T-helper 22 cell (primary cell): ENCODE measurements around the gene NLE1.
"Not testable (repeated sequence)": the region's sequence is repeated elsewhere in the genome, so short reads cannot be mapped to it uniquely, and the experiment has no call there.

ENCODE experiments used
- DNase-seq: peaks from one replicate; pipeline ENCODE4 v3.0.0-alpha.2; 2020; ENCODE audit warnings: low read depth

Gene NLE1

GRCh38 chr17:35161281-35161761 lies 19.2 kb upstream of the NLE1 start:
- DNase-seq = peak; percentile 23

GRCh38 chr17:35160354-35161201 lies 18.5 kb upstream of the NLE1 start:
- DNase-seq = peak; percentile 20

GRCh38 chr17:35159940-35160339 lies 17.8 kb upstream of the NLE1 start:
- DNase-seq = no peak

GRCh38 chr17:35155246-35155645 lies 13.1 kb upstream of the NLE1 start:
- no peak for DNase-seq

GRCh38 chr17:35154196-35155165 lies 12.4 kb upstream of the NLE1 start:
- no peak for DNase-seq

GRCh38 chr17:35152421-35153140 lies 10.5 kb upstream of the NLE1 start:
- no peak for DNase-seq

GRCh38 chr17:35151080-35151479 lies 9.0 kb upstream of the NLE1 start:
- DNase-seq = not testable (repeated sequence)

GRCh38 chr17:35149941-35150340 lies 7.8 kb upstream of the NLE1 start:
- no peak for DNase-seq

- no peak for DNase-seq
Measured at GRCh38 chr17:35148144-35148543, 6.0 kb upstream of the NLE1 start.

- DNase-seq = no peak
Measured at GRCh38 chr17:35147375-35147905, 5.3 kb upstream of the NLE1 start, which contains the start of gene UNC45B. Gene UNC45B, plus strand, starts transcription at chr17:35147817. Its CDS starts 447 bp downstream, at chr17:35148264.

GRCh38 chr17:35146214-35146833 lies 4.2 kb upstream of the NLE1 start:
- DNase-seq = no peak

GRCh38 chr17:35144840-35145239 lies 2.7 kb upstream of the NLE1 start:
- DNase-seq = no peak

- no peak for DNase-seq
Measured at GRCh38 chr17:35142467-35142796, 329 bp upstream of the NLE1 start.

GRCh38 chr17:35138218-35138617 lies 3.9 kb downstream of the NLE1 start:
- no peak for DNase-seq

- DNase-seq = no peak
Measured at GRCh38 chr17:35135322-35135721, 6.8 kb downstream of the NLE1 start.

- no peak for DNase-seq
Measured at GRCh38 chr17:35132816-35133550, 9.1 kb downstream of the NLE1 start.

GRCh38 chr17:35132099-35132498 lies 10.0 kb downstream of the NLE1 start:
- DNase-seq = no peak

GRCh38 chr17:35130392-35130791 lies 11.7 kb downstream of the NLE1 start:
- no peak for DNase-seq

- no peak for DNase-seq
Measured at GRCh38 chr17:35129973-35130351, 12.1 kb downstream of the NLE1 start.

GRCh38 chr17:35129154-35129972 lies 12.7 kb downstream of the NLE1 start:
- DNase-seq = no peak
